KOPT-K1 (cell line): ENCODE data around the gene MTG1.
"Not testable (repeated sequence)": the region's sequence is repeated elsewhere in the genome, so short reads cannot be mapped to it uniquely, and the experiment has no call there.

Experiments
- H3K27ac ChIP-seq: fragments of 200-600 bp; sonication (generic); 2 replicates; pipeline ENCODE4 v1.5.1; 2016; ENCODE audit warnings: antibody characterized with exemption, mild to moderate bottlenecking, low read depth, low read length; ENCODE audit not compliant: poor library complexity, severe bottlenecking
- H3K36me3 ChIP-seq: fragments of 200-600 bp; sonication (generic); 2 replicates; pipeline ENCODE4 v1.5.1; 2017; ENCODE audit warnings: antibody characterized with exemption, mild to moderate bottlenecking, low read length, moderate library complexity; ENCODE audit not compliant: insufficient read depth
- H3K9me3 ChIP-seq: fragments of 200-600 bp; sonication (generic); 2 replicates; pipeline ENCODE4 v1.5.1; 2017; ENCODE audit warnings: antibody characterized with exemption, low read length, mild to moderate bottlenecking; ENCODE audit not compliant: insufficient read depth, poor library complexity, severe bottlenecking

Gene MTG1

GRCh38 chr10:133461841-133462240, 67.9 kb downstream of the MTG1 start:
- Histone ChIP-seq H3K27ac (no peak overlapping the region), H3K9me3 (no peaks in the 10 kb centered on the region), H3K36me3 (peaks cover 82% of the 10 kb centered on the region; the same call in 1 of the 2 replicates)

GRCh38 chr10:133462512-133463305, 68.8 kb downstream of the MTG1 start:
- Histone ChIP-seq H3K27ac (no peak overlapping the region), H3K9me3 (no peaks in the 10 kb centered on the region), H3K36me3 (peaks cover 82% of the 10 kb centered on the region; the same call in 1 of the 2 replicates)

- H3K27ac ChIP-seq: no peak overlapping the region
- H3K9me3 ChIP-seq: no peaks in the 10 kb centered on the region
- peaks cover 75% of the 10 kb centered on the region; the same call in 1 of the 2 replicates for H3K36me3 ChIP-seq
Observed at GRCh38 chr10:133464582-133465031, 70.7 kb downstream of the MTG1 start.

DNA sequence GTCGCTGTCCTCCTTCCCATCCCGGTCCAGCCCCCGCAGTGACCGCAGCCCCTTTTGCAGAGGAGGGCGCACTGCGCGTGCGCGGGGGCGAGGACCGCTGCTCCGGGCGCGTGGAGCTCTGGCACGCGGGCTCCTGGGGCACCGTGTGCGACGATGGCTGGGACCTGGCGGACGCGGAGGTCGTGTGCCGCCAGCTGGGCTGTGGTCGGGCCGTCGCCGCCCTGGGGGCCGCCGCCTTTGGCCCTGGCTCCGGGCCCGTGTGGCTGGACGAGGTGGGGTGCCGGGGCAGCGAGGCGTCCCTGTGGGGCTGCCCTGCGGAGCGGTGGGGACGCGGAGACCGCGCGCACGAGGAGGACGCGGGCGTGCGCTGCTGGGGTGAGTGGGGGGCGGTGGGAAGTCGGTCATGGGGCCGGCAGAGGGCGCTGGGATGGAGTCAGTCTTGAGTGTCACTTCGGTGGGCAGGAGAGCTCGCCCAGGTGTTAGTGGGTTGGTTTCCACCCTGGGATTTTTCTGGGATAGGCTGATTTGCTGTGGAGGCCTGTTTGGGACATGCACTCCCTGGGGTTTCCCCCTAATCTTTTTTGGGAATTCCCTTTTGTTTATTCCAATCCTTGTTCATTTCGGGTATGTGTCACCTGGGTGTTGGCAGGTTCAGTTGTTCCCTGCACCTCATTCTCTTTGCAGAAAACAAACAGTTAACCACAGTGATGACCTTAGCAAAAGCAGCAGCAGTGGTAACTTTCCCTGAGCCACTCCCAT, 71.4 kb downstream of the MTG1 start:
- Histone ChIP-seq H3K9me3 (no peaks in the 10 kb centered on the region), H3K36me3 (peaks cover 68% of the 10 kb centered on the region; the same call in 1 of the 2 replicates), H3K27ac (no peak overlapping the region)

DNA sequence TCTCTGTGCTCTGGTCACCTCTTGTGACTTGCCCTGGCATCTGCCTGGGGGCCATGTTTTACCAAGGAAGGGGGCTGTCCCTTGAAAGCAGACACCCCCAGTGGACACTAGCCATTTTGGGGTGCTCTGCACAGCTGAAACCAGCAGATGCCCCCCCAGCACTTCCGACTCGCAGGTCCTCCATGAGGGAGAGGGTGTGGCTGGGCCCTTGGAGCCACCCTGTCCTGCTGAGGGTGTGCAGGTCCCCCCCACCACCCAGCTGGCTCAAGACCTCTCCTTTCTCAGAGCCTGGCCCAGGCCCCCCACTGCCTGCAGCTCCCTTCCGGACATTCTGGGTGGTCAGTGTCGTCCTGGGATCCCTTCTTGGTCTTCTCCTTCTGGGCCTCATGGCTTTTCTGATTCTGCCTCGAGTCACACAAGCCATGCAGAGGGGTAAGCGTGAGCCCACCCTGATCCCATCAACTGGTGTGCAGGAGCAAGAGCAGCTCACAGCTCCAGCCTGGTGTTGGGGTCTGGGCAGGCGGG, 72.1 kb downstream of the MTG1 start:
- Histone ChIP-seq H3K27ac (no peak overlapping the region), H3K36me3 (peaks cover 72% of the 10 kb centered on the region; the same call in 1 of the 2 replicates), H3K9me3 (no peaks in the 10 kb centered on the region)

- no peaks in the 10 kb centered on the region for H3K9me3 ChIP-seq
Observed at GRCh38 chr10:133466683-133467275, 72.8 kb downstream of the MTG1 start.

DNA sequence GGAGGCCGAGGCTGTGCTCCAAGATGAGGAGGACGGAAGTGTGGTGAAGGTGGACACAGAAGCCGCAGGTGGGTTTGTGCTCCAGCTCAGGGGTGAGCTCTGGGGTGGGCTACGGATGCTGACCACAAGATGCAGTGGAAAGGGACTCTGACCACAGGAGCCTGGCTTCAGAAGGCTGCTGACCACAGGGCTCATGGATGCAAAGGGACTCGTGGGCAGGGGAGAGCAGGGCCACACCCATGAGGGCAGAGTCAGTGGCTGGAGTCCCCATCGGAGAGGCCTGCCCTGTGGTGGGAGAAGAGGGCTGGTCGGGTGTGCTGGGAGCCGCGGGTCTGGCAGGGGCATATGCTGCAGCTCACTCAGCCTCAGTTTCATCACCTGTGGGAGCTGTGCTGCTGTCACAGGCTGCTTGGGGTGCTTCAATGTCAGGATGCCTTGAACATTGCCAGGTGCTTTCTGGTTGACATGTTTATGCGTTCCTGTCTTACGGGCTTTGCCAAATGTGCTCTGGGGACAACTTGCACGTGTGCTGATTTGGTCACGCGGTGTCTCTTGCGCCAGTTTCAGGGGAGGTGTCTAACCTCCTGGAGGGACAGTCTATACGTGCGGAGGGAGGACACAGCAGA, 73.4 kb downstream of the MTG1 start:
- H3K27ac ChIP-seq: no peak overlapping the region
- peaks cover 66% of the 10 kb centered on the region; the same call in 1 of the 2 replicates for H3K36me3 ChIP-seq
- no peaks in the 10 kb centered on the region for H3K9me3 ChIP-seq

More at GRCh38 chr10:133466683-133467275, 72.8 kb downstream of the MTG1 start:
- Histone ChIP-seq H3K27ac (no peak overlapping the region), H3K36me3 (peaks cover 70% of the 10 kb centered on the region; the same call in 1 of the 2 replicates)

DNA sequence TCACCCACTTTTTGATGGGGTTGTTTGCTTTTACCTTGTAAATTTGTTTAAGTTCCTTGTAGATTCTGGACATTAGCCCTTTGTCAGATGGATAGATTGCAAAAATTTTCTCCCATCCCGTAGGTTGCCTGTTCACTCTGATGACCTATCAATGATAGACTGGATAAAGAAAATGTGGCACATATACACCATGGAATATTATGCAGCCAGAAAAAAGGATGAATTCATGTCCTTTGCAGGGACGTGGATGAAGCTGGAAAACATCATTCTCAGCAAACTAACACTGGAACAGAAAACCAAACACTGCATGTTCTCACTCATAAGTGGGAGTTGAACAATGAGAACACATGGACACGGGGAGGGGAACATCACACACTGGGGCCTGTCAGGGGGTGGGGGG, 75.2 kb downstream of the MTG1 start:
- not testable (repeated sequence) for H3K9me3 ChIP-seq, H3K27ac ChIP-seq
- H3K36me3 ChIP-seq: peaks cover 49% of the 10 kb centered on the region; the same call in 1 of the 2 replicates

GRCh38 chr10:133471300-133472109, 77.5 kb downstream of the MTG1 start:
- Histone ChIP-seq H3K9me3 (no peaks in the 10 kb centered on the region), H3K36me3 (peaks cover 31% of the 10 kb centered on the region; the same call in 1 of the 2 replicates)

More at GRCh38 chr10:133471300-133472109, 77.5 kb downstream of the MTG1 start:
- H3K27ac ChIP-seq: no peak overlapping the region
